ENCODE results near the gene ACOT9.
A peak's percentile ranks its signal among the peaks of the same experiment; 100 is the strongest.
"Not testable (repeated sequence)": the region's sequence is repeated elsewhere in the genome, so short reads cannot be mapped to it uniquely, and the experiment has no call there.

The ACOT9 gene
- 70.1 to 70.4 reads per million in 2 donors for total RNA-seq

- peak; percentile 52 for DNase-seq
These were observed at the start of gene ACOT9 for GRCh38 chrX:23742697-23743622. ACOT9 (minus strand) TSS chrX:23743276; CDS start chrX:23743144, 132 bp downstream.

- DNase-seq = no peak
These were observed 47.0 kb upstream of the ACOT9 start for GRCh38 chrX:23790155-23790497.

GRCh38 chrX:23789386-23790154 lies 46.5 kb upstream of the ACOT9 start:
- no peak for DNase-seq

GRCh38 chrX:23788946-23789345 lies 45.9 kb upstream of the ACOT9 start:
- DNase-seq = no peak

GRCh38 chrX:23788521-23788920 lies 45.4 kb upstream of the ACOT9 start:
- no peak for DNase-seq

GRCh38 chrX:23787745-23788118 lies 44.7 kb upstream of the ACOT9 start:
- no peak for DNase-seq

GRCh38 chrX:23786268-23786815 lies 43.3 kb upstream of the ACOT9 start:
- no peak for DNase-seq

- no peak for DNase-seq
These were observed 42.5 kb upstream of the ACOT9 start for GRCh38 chrX:23785580-23785979.

- no peak for DNase-seq
These were observed 41.6 kb upstream of the ACOT9 start for GRCh38 chrX:23784470-23785331.

GRCh38 chrX:23783589-23784469 lies 40.8 kb upstream of the ACOT9 start:
- DNase-seq = no peak

GRCh38 chrX:23782863-23783588 lies 40.0 kb upstream of the ACOT9 start, which contains the start of gene SAT1:
SAT1 (plus strand) TSS chrX:23783173; CDS start chrX:23783352, 179 bp downstream.
- peak; percentile 83 for DNase-seq

- no peak for DNase-seq
These were observed 39.4 kb upstream of the ACOT9 start for GRCh38 chrX:23782455-23782854.

GRCh38 chrX:23779025-23779424 lies 35.9 kb upstream of the ACOT9 start:
- DNase-seq = no peak

GRCh38 chrX:23776363-23776762 lies 33.3 kb upstream of the ACOT9 start:
- DNase-seq = no peak

GRCh38 chrX:23773601-23774175 lies 30.6 kb upstream of the ACOT9 start:
- DNase-seq = no peak

GRCh38 chrX:23771086-23771485 lies 28.0 kb upstream of the ACOT9 start:
- not testable (repeated sequence) for DNase-seq

- no peak for DNase-seq
These were observed 27.1 kb upstream of the ACOT9 start for GRCh38 chrX:23770142-23770541.

GRCh38 chrX:23766650-23767551 lies 23.8 kb upstream of the ACOT9 start:
- DNase-seq = no peak

GRCh38 chrX:23765868-23766267 lies 22.8 kb upstream of the ACOT9 start:
- no peak for DNase-seq

Measured in activated gamma-delta T cell (primary cell).